ENCODE measurements around the gene CLSTN2. TPM values are rescaled to one million over a fixed set of nuclear protein-coding genes. Genes with fewer than 3 reads are reported as not detected.

Gene CLSTN2
- total RNA-seq, 4 donors from 2014 or later = 13.4 to 21.3 (median 19.4) TPM

DNA sequence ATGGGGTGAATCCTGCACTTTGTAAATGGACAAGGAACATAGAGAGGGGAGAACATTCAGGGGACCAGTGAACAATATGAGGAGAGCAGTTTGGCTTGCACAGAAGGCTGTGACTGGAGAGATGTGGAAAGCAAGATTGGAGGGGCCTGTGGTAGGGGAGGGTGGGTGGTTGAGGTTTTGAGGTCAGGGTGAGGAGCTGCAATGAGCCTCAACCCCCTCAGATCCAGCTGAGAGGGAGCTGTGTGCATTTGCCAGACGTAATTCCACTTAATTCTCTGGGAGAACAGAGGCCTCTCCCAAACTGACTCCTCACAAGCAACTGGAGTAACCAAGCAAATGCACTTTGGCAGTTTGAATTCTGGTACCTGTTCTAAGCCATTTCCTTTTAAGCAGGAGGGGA, 489.7 kb downstream of the CLSTN2 start:
- Histone ChIP-seq H3K4me3 (no peak overlapping the region), H3K9me3 (no peaks in the 10 kb centered on the region), H3K4me1 (peaks cover 0 to 13% (median 0%) of the 10 kb centered on the region in 4 donors), H3K27ac (no peak overlapping the region), H3K27me3 (no peaks in the 10 kb centered on the region), H3K36me3 (no peaks in the 10 kb centered on the region)
- TF ChIP-seq POLR2A (IDR thresholded peaks at IDR 0.05) (no peak), EP300 (IDR thresholded peaks at IDR 0.05) (no peak)
- TF ChIP-seq, protein P1, sequence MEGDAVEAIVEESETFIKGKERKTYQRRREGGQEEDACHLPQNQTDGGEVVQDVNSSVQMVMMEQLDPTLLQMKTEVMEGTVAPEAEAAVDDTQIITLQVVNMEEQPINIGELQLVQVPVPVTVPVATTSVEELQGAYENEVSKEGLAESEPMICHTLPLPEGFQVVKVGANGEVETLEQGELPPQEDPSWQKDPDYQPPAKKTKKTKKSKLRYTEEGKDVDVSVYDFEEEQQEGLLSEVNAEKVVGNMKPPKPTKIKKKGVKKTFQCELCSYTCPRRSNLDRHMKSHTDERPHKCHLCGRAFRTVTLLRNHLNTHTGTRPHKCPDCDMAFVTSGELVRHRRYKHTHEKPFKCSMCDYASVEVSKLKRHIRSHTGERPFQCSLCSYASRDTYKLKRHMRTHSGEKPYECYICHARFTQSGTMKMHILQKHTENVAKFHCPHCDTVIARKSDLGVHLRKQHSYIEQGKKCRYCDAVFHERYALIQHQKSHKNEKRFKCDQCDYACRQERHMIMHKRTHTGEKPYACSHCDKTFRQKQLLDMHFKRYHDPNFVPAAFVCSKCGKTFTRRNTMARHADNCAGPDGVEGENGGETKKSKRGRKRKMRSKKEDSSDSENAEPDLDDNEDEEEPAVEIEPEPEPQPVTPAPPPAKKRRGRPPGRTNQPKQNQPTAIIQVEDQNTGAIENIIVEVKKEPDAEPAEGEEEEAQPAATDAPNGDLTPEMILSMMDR (IDR thresholded peaks at IDR 0.05) = no peak
- WGBS, 2 donors = 73 to 81% methylated on average over 1 of the region's 1 CpG
- no peak for DNase-seq (ENCODE audit: low spot score in 2 of 2)

DNA sequence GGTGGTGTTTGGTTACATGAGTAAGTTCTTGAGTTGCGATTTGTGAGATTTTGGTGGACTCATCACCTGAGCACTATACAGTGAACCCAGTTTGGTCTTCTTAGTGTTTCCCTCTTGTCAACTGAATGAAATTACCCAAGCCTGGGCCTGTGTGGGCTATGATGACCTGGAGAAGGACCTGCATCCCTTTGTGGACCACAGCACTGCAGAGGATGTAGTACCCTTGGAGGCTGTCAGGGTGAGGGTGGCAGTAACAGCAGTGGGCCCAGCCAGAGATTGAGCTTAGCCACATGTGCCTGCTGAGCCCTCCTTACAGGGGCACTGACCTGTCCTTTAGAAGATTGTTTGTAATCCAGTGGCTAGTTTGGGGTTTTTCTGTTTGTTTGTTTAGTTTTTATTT, 492.8 kb downstream of the CLSTN2 start:
- Histone ChIP-seq H3K27ac (no peak overlapping the region), H3K27me3 (no peaks in the 10 kb centered on the region), H3K36me3 (no peaks in the 10 kb centered on the region), H3K4me1 (peaks cover 0 to 9% (median 0%) of the 10 kb centered on the region in 4 donors), H3K4me3 (no peak overlapping the region), H3K9me3 (no peaks in the 10 kb centered on the region)
- 100% methylated on average over 1 of the region's 1 CpG for WGBS, 2 donors
- DNase-seq (ENCODE audit: low spot score in 2 of 2) = no peak
- TF ChIP-seq POLR2A (IDR thresholded peaks at IDR 0.05) (no peak), EP300 (IDR thresholded peaks at IDR 0.05) (no peak)
- TF ChIP-seq, protein P1 (IDR thresholded peaks at IDR 0.05) = no peak

DNA sequence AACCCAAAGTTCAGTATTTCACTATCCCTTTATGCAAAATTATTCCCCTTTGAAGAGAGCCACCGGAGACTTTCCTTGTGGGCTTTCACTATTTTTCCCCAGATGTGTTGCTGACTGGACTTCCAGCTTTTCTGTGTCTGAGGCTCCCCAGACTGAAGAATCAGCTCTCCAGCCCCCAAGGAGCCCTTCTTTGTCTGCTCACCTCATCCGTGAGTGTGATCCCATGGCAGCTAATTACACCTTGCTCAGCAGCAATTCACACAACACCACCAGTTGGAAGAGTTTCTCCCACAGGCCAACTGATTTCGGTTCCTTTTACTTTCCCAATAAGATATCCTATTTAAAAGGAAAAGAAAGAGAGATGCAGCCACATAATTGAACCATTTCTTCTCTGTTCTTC, 493.4 kb downstream of the CLSTN2 start:
- H3K4me3 ChIP-seq = no peak overlapping the region
- DNase-seq (ENCODE audit: low spot score in 2 of 2) = no peak
- peaks cover 0 to 9% (median 0%) of the 10 kb centered on the region in 4 donors for H3K4me1 ChIP-seq
- TF ChIP-seq, protein P1 (IDR thresholded peaks at IDR 0.05) = no peak
- no peak for TF ChIP-seq EP300 (IDR thresholded peaks at IDR 0.05)
- no peak for TF ChIP-seq POLR2A (IDR thresholded peaks at IDR 0.05)
- H3K9me3 ChIP-seq = no peaks in the 10 kb centered on the region
- H3K36me3 ChIP-seq = no peaks in the 10 kb centered on the region
- H3K27me3 ChIP-seq = no peaks in the 10 kb centered on the region
- 63 to 67% methylated on average over 3 of the region's 3 CpGs for WGBS, 2 donors
- no peak overlapping the region for H3K27ac ChIP-seq

DNA sequence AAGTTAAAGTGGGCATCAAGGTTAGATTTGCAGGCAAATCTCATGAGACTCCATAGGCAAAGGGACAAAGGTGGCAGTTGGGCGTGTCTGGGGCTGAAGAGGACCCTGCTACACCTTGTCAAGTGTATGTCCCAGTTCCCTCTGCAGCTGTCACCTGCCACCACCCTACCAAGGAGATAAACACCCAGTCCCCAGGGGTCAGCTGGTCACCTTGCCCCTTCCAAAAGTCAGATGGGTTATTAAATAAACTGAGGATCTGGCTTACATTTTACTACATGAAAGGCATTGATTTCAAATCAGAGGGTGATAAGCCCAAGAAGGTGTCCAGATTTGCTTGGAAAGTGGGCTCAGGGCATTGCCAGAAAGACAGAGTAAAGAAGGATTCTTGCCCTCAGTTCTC, 494.8 kb downstream of the CLSTN2 start:
- TF ChIP-seq, protein P1 (IDR thresholded peaks at IDR 0.05) = no peak
- TF ChIP-seq EP300 (IDR thresholded peaks at IDR 0.05) (no peak), POLR2A (IDR thresholded peaks at IDR 0.05) (no peak)
- no peak for DNase-seq (ENCODE audit: low spot score in 2 of 2)
- 90 to 100% methylated on average over 1 of the region's 1 CpG for WGBS, 2 donors
- no peak overlapping the region for H3K4me3 ChIP-seq
- H3K4me1 ChIP-seq = peaks cover 0 to 9% (median 0%) of the 10 kb centered on the region in 4 donors
- no peaks in the 10 kb centered on the region for H3K27me3 ChIP-seq
- H3K9me3 ChIP-seq = no peaks in the 10 kb centered on the region
- H3K36me3 ChIP-seq = no peaks in the 10 kb centered on the region
- H3K27ac ChIP-seq = no peak overlapping the region

DNA sequence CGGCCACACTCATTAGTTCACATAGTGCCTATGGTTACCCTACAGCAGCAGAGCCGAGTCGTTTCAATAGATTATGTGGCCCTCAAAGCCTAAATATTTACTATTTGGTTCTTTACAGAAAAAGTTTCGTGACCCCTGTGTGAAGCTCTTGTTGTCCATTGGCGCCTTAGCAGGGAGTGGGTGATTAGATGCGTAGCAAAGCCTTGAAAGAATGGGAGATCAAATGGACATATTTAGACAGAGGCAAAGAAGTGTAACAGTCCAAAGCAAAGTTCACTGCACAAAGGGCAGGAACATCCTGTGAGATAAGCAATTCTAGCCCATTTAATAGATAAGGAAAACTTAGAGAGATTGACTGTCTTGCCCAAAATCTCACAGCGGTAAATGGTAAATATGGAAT, 495.5 kb downstream of the CLSTN2 start:
- Histone ChIP-seq H3K36me3 (no peaks in the 10 kb centered on the region), H3K27me3 (no peaks in the 10 kb centered on the region), H3K27ac (no peak overlapping the region), H3K4me1 (peaks cover 0 to 9% (median 0%) of the 10 kb centered on the region in 4 donors), H3K4me3 (no peak overlapping the region), H3K9me3 (no peaks in the 10 kb centered on the region)
- DNase-seq (ENCODE audit: low spot score in 2 of 2) = no peak
- TF ChIP-seq, protein P1 (IDR thresholded peaks at IDR 0.05) = no peak
- TF ChIP-seq POLR2A (IDR thresholded peaks at IDR 0.05) = no peak
- no peak for TF ChIP-seq EP300 (IDR thresholded peaks at IDR 0.05)
- 87 to 94% methylated on average over 7 of the region's 7 CpGs for WGBS, 2 donors

Measured in tibial nerve (tissue), 4 donors.